Measurements from ENCODE around the gene BICRA.

Gene BICRA

DNA sequence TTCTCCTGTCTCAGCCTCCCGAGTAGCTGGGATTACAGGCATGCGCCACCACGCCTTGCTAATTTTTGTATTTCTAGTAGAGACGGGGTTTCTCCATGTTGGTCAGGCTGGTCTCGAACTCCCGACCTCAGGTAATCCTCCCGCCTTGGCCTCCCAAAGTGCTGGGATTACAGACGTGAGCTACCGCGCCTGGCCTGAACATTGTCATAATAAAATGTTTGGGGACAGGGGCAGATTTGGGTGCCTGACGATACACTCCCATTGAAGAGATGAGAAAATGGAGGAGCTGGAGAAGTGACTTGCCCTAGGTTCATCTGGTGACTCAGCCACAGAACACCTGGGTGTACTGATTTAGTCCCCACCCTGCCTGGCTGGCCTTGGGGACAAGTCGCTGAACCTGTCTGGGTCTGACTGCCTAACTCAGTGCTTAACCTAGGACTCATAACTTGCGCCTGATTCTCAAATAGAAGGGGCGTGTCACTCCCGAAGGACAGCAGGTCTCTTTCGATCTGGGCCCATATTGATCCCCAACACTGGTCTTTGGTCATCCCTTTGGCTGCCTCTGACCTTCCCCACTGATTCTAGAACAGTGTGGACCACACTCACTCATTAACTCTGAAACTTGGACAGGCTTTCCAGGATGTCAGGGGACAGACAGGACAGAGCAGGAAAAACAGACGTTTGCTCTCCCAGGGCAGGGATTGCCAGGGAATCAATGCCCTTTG lies 7.6 kb upstream of the BICRA start:
- no peak for DNase-seq

DNA sequence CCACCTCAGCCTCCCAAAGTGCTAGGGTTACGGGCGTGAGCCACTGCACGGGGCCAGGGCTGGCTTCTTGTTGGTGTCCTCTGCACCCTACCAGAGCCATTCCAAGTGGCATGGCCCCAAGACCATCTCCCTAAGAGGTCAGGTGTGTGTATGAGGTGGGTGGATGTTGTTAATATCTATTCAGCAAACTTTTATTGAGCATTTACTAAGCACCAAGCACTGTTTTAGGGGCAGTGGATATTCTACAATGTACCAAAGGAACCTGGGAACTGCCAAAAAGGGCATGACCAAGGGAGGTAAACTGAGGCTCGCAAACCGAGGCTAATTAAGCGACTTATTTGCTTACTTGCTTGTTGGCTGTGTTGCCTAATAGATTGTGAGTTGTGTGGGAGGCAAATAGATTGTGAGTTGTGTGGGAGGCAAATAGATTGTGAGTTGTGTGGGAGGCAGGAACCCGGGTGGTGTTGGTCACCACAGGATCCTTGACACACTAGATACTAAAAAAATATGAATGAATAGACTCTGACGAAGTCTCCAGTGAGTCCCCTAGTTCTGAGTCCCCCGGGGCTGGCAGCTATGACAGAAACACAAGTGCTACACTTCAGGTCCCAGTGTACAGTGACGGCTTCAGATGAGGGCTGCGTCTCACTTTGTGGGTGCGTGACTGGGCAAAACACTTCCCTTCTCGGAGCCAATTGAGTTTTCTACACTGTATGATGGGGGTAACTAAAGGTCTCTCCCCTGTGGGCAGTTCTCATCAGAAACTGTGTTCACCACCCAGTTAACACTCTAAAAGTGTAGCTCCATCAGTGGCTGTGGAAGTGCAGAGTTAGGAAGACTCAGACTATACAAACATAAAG lies 5.0 kb upstream of the BICRA start:
- peak; percentile 26 for DNase-seq

DNA sequence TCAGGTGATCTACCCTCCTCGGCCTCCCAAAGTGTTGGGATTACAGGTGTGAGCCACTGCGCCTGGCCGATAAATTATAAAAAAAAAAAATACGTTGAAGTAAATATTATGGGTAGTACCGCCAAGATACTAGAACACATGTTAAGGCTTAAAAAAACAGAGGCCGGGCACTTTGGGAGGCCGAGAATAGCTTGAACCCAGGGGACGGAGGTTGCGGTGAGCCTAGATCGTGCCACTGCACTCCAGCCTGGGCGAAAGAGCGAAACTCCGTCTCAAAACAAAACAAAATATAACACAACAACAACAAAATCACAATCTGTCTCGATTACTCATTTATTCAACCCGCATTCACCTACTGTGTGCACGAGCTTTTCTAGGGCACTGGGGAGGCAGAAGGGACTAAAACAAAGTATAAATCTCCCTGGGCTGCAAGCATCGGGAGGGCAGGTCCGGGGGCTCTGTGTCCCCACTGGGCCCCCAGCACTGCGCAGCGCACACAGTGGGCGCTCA lies 1.3 kb upstream of the BICRA start:
- no peak for DNase-seq

DNA sequence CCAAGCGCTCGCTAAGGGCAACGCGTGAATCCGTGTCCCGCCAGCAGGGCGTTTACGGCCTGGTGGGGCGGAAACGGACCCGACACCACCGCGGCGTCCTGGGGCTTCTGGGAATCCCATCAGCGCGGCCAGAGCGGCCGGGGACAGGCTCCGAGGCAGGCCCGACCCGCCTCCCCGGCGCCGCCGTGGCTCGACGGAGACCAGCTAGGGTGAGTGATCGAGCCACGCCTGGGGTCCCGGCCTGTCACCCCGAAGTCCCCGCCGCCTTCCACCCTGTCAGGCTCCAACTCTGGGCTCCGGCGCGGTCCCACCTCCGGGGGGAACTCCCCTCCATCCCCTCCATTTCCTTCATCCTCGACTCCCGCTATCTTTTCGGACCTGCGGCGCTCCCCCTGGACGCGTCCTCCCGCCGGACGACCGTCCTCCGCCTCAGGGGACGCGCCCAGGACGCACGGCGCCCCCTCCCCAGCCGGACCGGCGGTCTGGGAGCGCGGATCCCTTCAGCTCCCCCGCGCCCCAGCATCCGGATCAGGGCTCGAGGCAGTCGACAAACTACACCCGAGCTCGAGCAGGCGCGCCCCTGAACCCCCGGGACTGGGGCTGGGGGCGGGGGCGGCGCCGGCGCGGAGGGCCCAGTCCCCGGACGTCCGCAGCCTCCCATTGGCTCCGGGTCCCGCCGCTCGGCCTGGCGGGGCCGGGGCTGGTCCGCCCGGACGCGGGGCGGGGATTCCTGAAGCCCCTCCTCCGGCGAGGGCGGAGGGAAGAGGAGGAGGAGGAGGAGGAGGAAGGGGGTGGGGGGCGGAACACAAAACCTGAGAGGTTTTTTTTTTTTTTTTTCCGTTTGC lies 638 bp upstream of the BICRA start:
- DNase-seq, result peak; percentile 94

DNA sequence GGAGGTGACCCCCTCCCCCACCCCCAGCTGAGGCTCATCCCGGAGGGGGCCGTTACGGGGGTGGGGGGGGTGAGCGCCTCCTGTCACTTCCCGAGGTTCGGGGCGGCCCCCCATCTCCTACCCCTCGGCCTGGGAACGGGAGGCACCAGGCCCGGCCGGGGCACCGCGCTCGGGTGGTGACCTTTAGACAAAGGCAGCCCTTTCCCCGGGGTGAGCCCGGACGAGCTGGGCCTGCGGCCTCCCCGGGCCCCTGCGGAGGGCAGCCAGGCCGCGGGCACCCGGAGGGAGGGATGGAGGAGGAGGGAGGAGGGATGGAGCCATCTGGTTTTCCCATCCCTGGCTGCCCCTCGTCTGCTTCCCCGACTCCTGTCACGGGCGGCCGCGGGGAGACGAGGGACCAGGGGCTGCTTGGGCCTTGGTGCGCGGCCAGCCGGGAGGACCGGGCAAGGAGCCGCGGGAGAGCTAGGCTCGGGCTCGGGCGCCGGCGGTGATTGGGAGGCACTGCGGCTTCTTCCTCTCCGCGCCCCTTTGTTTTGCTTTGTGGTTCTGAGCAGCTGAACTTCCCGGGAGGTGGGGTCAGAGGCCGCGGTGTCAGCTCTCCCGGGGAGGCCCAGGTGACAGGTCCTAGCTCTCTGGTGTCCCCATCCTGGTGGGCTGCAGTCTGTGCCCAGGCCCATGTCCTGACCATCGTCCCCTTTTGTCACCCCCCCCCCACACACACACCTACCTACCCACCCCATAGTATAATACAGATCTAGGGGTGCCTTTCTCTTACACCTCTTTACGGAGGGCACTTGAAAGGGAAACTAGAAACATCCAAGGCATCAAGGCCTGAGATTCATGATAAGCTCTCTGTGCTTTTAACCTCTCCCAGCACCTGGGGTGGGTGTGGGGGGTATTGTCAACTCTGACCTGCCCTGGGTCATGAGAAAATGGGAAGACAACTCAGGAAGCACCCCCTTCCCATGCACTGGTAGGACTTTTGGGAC lies 1.3 kb downstream of the BICRA start:
- peak; percentile 72 for DNase-seq

DNA sequence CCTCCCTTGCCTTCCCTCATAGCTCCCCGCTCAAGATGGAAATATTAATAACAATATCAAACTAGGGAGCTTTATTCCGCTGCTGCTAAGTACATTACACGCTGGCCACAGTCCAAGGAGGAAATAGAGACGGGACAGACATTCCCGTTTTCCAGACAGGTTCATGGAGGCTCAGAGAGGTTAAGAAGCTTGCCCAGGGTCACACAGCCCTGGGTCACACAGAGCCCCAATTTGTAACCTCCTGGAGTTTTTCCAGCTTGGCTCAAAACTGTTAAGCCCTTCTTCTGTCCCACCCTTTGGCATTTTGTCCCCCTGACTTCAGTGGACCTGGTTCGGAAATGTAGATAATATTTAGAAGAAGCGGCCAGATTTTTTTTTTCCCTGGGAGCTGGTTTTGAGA lies 2.0 kb downstream of the BICRA start:
- no peak for DNase-seq

DNA sequence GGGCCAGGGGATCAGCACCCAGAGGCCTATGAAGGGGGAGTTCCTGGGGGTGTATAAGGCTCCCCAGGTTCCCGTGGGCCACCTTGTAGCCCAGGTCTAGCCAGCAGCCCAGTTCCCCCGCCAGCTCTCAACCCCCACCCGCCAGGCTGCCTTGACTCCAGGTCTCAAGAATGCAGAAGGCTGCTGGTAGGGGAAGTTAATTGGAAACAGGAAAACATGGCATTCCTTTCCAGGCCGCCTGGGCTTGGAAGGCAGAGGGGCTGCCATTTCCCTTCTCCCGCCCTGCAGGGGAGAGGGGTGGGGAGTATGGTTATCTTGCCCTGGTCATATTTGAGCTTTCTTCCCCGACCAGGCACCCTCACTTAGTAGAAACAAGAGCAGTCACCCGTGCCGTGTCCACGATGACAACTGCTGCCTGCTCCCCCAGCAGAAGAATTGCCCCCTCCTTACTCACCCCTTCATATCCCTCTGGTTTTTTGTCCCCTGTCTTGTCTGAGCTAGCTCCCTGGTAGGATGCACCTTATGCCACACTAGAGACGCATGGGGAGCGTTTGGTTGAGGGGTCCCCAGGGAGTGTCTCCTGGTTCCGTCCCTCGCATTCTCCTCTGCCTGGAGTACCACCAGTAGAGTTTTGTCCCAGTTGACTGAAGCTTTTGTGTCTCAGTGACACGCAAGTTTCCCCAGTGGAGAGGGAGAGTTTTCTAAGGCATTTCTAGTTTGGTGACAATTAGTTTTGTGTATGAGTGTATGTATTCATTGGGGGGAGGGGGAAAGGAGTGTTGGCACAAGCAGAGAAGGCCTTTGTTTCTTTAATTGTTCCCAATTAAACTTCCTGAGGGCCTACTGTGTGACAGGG lies 4.5 kb downstream of the BICRA start:
- DNase-seq, result no peak

DNA sequence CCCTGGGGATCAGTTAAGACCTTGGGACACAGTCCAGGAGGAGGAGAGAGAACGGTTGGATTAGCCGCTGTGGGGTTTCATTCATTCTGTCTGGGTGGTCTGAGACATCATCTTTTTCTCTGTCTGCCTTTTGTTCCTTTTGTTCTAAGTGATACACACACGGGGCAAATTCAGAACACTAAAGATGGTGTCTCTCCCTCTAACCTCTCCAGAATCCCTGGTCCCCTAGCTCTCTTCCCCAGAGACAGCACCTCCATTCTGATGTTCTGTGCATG lies 5.0 kb downstream of the BICRA start:
- no peak for DNase-seq

DNA sequence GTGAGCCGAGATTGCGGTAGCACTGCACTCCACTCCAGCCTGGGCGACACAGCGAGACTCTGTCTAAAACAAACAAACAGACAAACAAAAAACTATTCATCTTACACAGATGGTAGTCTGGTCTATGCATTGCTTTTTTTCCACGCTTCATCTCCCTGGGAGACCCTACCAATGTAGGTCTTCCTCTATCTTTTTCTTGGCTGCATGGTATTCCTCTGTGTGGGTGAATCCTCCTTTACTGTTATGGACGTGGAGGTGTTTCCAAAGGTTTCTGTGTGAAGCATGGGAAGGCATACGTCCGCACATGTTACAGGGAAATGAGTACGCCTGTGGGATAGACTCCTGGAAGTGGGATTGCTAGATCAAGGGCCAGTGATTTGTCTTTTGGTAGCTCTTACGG lies 5.6 kb downstream of the BICRA start:
- DNase-seq, result no peak

DNA sequence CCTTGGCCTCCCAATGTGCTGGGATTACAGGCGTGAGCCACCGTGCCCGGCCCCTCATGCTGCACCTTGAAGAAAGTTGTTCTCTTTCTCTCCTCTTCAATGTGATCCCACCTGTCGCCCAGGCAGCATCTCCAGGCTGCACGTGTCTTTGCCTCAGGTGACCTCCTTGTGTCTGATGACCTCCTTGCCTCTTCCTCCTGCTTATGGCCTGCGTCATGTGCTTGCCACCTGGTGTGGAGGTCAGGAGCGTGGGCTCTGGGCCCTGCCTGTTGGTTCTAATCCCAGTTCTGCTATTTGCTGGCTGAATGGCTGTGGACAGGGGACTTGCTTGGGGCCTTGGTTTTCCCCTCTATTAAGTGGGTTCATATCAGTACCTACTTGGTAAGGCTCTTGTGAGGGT lies 6.3 kb downstream of the BICRA start:
- DNase-seq, result no peak

DNA sequence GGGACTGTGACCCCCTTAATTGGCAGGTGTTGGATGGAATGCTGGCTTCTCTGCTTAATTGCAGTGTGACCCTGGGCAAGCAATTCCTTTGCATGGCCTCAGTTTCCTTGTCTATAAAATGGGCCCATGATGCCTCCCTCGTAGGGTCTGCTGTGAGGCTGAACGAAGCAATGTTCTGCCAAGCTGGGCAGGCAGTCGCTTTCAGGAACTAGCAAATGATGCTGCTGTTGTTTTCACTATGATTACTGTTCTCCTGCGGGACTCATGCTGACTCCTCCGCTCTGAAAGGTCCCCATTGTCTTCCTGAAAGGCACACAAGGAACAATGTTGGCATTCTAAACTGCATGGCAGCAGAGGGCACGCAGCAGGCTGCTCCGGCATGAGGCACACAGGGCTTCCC lies 6.8 kb downstream of the BICRA start:
- DNase-seq, result no peak

DNA sequence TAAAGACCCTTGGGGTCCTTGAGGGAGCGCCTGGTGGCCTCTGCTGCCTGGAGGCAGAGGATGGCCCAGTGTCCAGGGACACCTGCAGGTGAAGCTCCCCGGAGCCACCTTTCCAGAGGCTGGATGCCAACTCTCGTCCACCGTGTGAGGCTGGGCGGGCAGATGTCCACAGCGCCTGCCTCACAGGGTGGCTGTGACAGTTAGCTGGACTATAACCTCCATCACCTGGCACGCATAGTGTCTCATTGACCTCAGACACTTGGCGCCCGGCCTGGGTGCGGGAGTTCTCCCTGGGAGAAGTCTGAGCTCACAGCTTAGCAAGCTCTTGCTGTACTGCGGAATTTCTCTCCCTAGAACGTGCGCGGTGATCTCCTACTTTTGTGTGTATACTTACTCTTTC lies 9.8 kb downstream of the BICRA start:
- no peak for DNase-seq

DNA sequence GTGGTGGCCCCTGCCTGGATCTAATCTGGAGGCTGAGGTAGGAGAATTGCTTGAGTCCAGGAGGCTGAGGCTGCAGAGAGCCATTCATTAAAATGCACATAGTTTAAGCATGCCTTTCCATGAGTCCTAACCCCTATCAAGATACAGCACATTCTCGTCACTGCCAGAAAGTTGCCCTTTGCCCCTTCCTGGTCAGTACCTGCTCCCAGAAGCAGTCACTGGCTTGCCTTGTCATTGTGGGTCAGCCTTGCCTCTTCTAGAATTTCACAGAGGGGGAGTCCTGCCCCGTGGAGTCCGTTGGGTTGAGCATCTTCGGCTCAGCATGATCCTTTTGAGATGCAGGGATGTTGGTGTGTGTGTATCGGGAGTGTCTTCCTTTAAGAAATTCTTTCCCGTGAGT lies 10.8 kb downstream of the BICRA start:
- no peak for DNase-seq

DNA sequence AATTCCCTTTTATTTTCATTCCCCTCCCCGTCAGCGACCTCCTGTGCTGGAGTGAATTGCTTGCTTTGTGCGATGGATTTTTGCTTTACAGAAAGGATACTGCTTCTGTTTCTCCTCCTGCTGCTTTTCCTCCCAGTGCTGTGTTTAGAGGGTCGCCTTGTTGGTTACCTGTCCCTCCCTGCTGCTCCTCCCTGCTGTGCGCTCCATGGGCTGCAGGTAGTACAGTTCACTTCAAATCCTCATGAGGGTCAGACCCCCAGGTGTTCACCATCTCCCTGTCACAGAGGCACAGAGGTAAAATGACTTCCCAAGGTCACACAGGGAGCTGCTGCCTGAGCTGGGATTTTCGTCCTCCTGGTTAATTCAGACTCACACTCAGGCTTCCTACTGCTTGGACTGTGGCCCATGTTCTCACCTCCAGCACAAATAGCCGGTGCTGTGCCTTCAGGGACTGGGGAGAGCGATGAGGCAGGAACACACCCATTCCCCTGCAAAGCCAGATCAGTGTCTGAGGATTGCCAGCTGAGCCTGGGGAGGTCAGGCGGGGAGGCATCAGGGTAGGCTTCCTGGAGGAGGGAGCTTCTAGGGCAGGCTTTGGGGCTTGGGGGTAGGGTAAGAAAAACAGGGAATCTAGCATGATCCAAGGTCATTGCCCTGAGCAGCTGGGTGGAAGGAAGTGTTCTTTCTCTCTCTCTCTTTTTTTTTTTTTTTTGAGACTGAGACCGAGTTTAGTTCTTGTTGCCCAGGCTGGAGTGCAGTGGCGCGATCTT lies 14.4 kb downstream of the BICRA start:
- DNase-seq, result no peak

DNA sequence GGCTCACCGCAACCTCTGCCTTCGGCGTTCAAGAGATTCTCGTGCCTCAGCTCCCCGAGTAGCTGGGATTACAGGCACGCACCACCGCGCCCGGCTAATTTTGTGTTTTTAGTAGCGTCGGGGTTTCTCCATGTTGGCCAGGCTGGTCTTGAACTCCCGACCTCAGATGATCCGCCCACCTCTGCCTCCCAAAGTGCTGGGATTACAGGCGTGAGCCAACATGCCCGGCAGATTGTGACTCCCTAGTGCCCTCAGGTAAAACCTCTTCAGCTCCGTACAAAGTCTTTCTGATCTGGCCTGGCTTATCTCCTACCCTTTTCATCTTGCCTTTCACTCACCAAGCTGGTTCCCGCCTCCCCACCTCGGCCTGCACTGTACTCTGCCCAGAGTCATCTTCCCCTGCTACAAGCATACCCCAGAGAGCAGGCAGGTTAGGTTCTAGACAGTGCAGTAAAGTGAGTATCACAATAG lies 15.0 kb downstream of the BICRA start:
- DNase-seq, result no peak

DNA sequence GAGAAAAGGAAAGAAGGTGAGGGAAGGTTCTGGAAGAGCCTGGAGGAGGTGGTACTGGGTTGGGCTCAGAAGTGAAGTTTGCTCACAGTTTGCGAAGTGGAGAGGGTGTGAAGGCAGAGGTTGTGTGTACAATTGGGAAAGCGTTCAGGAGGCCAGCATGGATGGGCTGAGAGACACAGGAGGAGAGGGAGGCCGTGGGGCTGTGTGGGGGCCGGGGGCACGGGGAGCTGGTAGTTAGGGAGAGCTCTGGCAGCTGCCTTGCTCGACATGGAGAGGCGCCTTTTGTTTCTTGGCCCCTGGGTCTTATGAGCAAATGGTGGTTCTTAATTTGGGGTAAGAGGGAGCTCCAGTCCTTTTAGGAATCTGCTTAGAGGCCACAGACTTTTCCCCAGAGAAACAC lies 16.7 kb downstream of the BICRA start:
- no peak for DNase-seq

DNA sequence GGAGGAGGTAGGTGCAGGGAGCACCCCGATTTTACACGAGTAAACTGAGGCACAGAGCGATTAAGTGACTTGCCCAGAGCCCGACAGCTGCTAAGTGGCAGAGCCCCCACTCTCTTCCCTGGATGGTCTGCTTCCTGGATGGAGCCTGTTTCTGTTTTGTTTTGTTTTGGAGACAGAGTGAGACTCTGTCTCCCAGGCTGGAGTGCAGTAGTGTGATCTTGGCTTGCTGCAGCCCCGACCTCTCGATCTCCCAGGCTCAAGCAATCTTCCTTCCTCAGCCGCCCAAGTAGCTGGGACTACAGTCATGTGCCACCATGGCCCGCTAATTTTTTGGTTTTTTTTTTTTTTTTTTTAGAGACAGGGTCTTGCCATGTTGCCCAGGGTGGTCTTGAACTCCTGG lies 17.3 kb downstream of the BICRA start:
- no peak for DNase-seq

DNA sequence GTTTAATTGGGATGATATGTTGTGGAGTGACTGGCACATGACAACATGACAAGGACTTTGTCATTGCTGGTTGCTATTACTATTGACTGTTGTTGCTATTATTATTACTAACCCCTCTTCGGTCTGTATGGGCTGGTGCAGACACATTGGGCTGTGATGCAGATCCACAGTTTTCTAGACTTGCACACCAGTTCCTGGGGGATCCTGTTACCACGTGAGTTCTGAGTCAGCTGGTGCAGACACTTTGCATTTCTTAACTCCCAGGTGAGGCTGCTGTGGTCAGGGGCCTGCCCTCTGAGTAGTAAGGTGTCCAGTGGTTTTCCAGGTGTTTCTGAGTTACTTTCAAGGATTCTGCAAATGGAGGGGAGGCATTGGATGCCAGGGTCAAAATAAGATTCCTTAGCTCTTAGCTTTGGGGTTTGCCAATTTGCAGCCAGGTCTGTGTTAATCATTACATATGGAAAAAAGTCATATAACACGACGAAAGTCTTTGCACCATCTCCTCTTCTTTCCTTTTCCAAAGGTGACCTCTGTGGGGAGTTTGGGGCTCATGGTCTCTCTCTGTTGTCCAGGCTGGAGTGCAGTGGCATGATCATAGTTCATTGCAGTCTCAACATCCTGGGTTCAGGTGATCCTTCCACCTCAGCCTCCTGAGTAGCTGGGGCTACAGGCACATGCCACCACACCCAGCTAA lies 19.3 kb downstream of the BICRA start:
- no peak for DNase-seq

DNA sequence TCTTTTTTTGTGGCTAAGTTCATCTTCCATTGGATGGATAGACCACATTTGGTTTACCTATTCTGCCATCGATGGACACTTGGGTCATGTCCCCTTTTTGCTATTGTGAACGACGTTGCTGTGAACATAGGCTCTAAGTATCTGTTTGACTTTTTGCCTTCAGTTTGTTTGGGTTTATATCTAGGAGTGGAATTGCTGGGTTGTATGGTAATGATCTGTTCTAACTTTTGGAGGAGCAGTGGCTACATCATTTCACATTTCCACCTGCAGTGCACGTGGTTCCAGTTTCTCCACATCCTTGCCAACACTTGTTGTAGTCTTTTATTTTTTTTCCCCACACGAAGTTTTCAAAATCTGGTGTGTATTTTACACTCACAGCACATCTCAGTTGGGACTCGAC lies 21.7 kb downstream of the BICRA start:
- no peak for DNase-seq
